ENCODE measurements around the gene KLK12. TPM values are rescaled to one million over a fixed set of nuclear protein-coding genes. Genes with fewer than 3 reads are reported as not detected.

The KLK12 gene
- total RNA-seq, 1 donor from 2014 or later: 0.69 TPM

DNA sequence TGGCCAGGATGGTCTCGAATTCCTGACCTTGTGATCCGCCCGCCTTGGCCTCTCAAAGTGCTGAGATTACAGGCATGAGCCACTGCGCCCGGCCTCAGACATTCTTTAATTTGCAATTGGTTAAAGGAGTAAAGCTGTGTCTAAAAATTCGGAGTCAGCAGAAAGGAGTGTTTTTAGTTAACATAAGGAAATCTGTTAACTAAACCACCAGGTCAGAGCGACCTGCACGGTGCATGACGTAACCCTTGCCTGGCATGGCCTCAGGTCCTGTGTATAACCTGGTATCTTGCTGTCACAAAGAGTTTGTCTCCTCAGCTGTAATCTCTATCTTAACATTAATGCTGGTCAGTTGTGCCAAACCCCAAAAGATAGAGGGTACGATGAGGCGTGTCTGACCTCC is 9.5 kb upstream of the KLK12 start:
- no peak for DNase-seq

DNA sequence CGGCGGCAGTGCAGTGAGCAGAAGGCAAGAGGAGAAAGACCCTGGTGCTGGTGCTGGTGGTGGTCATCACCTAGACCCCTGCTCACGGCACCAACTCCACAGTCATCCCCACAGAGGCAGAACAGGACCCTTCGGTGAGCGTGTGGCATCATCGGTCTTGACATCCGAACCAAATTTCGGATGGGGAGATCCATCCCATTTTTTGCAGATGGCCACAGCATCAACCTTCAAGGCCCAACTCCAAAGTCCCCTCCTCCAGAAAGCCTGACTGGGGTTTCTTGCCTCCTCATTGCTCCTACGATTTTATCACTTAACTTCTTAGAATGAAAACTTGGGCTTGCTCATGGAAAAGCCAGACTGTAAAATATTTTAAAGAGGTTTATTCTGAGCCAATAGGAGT is 8.7 kb upstream of the KLK12 start:
- DNase-seq: no peak

GRCh38 chr19:51040151-51040550 is 5.3 kb upstream of the KLK12 start:
- no peak for DNase-seq

GRCh38 chr19:51036519-51036918 is 1.7 kb upstream of the KLK12 start:
- DNase-seq: no peak

DNA sequence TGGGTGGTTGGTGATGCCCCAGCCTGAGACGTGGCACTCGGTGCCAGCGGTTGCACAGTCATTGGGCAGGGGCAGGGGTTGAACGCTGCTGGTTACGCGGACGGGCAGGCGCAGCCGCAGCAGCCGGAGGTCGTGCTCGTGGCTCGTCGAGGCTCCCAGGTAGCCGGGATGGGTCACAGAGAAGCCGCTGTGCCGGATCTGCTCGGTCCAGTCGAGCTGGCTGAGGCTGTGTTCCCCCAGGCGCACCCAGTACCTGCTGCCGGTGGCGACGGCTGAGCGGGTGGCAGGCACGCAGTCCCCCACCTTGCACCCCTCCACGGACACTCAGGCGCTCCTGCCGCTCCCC is 2.9 kb downstream of the KLK12 start:
- no peak for DNase-seq

DNA sequence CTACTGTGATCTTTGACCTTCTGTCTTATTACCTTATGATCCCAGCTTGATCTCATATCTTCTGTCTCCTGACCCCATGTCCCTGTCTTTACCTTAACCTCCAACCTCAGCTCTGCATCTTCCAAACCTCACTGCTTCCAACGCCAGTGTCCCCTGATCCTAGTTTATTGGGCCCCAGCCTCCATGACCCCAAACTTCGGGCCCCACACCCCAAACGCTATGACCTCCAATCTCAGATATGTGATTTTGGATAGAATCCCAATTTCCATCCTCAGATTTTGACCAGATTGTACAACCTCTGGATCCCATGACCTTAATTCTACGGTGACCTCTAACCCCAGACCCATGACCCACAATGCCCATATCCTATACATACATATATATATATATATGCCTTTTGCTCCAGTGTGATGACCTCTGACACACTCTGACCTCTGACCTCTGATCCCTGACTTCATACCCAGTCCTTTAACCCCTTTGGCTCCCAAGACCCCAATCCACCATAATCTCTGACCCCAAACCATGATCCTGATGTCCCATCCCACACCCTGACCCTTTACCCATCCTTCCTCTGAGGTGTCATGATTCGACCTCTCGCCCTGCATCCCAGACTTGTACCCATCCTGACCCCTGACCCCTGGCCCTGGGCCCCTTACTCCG is 3.5 kb downstream of the KLK12 start:
- no peak for DNase-seq

DNA sequence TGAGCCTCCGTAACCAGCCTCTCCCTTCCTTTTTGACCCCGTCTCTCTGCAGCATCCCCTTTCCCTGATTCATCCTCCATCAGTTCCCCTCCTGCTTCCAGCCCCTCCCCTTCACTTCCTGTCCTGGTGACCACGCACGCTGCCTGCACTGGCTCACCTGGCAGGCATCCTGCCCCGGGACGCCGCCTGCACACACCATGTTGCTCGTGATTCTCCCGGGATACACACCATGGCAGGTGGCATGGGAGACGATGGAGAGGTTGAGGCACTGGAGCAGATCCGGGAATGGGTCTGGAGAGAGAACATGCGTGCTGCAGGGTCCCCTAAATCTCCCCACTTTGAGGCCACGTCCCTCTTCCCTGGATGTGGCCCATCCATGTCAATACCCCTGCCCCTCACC is 4.2 kb downstream of the KLK12 start:
- DNase-seq: no peak

GRCh38 chr19:51029718-51030117 is 5.1 kb downstream of the KLK12 start:
- DNase-seq: no peak

GRCh38 chr19:51027873-51028272 is 6.9 kb downstream of the KLK12 start:
- no peak for DNase-seq

- no peak for DNase-seq
Observed at GRCh38 chr19:51027126-51027806, 7.5 kb downstream of the KLK12 start.

GRCh38 chr19:51026554-51026831 is 8.3 kb downstream of the KLK12 start, which contains the start of gene KLK11:
Gene KLK11 (minus strand): TSS chr19:51026616. CDS start chr19:51025631, 985 bp downstream.
- DNase-seq: no peak

- DNase-seq: no peak
Observed at GRCh38 chr19:51025809-51026553, 8.8 kb downstream of the KLK12 start.

GRCh38 chr19:51025401-51025800 is 9.4 kb downstream of the KLK12 start:
- no peak for DNase-seq

- DNase-seq: no peak
Observed at GRCh38 chr19:51024924-51025323, 9.9 kb downstream of the KLK12 start.

DNA sequence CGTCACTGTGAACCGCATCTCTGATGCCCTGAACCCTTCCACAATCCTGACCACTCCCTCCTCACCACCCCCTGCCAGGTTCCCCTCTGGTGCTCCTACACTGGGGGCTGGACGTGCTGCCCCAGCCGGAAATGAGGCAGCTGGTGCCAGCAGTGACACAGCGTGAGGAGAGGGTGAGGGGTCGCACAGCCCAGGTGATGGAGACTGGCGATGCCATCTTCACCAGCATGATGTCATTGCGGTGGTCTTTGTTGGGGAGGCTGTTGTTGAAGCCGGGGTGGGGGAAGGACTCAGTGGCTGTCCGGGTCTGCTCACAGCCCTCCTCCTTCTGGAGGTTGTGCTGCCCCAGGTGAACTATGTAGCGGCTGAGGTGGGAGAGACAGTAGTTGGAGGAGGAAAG is 10.9 kb downstream of the KLK12 start:
- DNase-seq: no peak

DNA sequence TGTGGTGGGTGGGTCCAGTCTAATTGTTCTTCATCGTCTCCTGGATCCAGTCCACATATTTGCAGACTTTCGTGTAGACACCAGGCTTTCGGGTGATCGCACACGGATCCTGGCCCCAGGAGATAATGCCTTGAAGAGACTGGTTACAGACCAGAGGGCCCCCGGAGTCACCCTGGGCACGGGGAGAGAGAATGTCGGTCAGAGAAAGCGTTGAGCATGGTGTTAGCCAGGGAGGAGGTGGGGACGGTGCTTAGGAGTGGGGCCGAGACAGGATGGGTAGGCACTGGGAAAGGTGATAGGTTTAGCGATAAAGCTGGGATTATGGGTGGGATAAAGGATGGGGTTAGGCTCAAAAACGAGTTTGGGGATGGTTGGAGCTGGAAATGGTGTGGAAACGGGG is 12.3 kb downstream of the KLK12 start:
- DNase-seq: no peak

DNA sequence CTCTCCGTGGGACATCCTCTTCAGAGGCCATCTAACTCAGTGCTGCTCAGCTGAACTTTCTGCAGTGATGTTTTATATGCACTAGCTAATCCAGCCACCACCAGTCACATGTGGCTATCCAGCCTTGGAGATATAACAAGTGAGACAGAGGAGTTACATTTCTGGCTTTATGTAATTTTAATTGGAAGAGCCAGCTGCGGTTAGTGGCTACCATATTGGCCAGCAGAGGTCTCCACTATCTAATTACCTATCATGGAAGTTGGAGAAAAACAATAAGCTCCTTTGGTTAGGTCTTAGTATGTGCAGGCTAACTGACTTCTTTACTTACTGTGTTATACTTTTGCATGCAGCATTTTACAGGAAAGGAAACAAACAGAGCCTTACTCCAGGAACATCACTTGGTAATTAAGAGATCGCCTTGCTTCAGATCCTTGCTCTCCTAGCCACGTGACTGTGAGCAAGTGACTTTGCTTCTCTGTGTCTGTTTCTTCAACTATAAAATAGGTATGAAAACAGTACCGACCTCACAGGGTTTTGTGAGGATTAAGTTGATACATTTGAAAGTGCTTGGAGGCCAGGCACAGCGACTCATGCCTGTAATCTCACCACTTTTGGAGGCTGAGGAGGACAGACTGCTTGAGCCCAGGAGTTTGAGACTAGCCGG is 13.7 kb downstream of the KLK12 start:
- DNase-seq: no peak

- DNase-seq: no peak
Observed at GRCh38 chr19:51019544-51019925, 15.3 kb downstream of the KLK12 start, which contains the start of gene KLK10. Gene KLK10 (minus strand): TSS chr19:51019709. CDS start chr19:51019130, 579 bp downstream.

DNA sequence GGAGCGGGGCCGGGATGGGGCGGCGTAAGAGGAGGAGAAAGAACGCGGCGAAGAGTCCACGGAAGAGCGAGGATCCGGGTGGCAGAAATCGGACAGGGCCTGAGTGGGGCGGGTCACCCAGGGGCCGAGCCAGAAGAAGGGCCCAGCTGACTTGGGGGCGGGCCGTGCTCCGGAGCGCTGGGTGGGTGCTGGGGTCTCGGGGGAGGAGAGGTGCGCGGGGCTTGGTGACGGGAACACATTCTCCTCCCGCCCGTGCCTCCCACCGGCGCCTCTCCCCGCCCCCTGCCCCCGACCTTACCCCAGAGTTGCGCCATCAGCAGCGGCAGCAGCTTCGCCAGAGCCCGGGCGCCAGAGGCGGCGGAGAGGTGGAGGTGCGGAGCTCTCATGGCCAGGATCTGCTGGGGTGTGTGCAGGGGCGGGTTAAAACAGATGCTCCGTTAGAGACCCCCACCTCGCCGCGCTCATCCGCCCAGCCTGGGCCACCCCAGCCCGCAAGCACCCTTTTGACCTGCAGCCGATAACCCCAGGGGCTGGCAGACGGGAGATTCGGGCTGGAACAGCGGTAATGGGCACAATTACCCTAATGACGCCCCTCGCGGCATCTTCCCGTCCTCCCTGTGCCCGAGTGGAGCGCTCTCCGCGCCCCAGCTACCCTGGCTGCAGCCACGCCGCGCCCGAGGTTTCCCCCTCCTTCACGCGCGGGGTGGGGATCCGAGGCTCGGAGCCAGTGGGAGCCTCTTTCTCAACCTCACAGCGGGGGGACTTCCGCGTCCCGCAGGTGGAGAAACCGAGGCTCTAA is 15.9 kb downstream of the KLK12 start:
- DNase-seq: no peak

- no peak for DNase-seq
Observed at GRCh38 chr19:51016798-51017683, 17.8 kb downstream of the KLK12 start.

GRCh38 chr19:51015691-51016267 is 19.0 kb downstream of the KLK12 start:
- no peak for DNase-seq
